ENCODE measurements around the gene IQGAP2.

GRCh38 chr5:76622973-76623596 lies 220.0 kb downstream of the IQGAP2 start, which contains the start of gene F2RL2:
- no peak for TF ChIP-seq POLR2A (IDR thresholded peaks at IDR 0.05)
- no peak for TF ChIP-seq CTCF (IDR thresholded peaks at IDR 0.05)
